ENCODE measurements around the gene KLHL6. TPM values are rescaled to one million over a fixed set of nuclear protein-coding genes. Genes with fewer than 3 reads are reported as not detected.

KLHL6 gene
- total and polyA plus RNA-seq, 10 of the 15 experiments (the other 5 are each of a cell fraction or from before 2014, with no cell fraction given) = 4.0 to 91.8 (median 24.4) TPM

GRCh38 chr3:183502237-183503181, 53.0 kb downstream of the KLHL6 start:
- H3K4me2 ChIP-seq (ENCODE audit: control insufficient read depth, insufficient read depth) = no peak overlapping the region
- in situ Hi-C loops (cut with MboI) = no loop called here
- no peaks in the 10 kb centered on the region for H3K4me1 ChIP-seq (ENCODE audit: control insufficient read depth, insufficient read depth, low read length)
- H4K20me1 ChIP-seq (ENCODE audit: control insufficient read depth, insufficient read depth) = no peaks in the 10 kb centered on the region
- H3K9ac ChIP-seq (ENCODE audit: control insufficient read depth, insufficient read depth, low read length) = no peak overlapping the region
- H3K9me3 ChIP-seq (replicated peaks; ENCODE audit: control insufficient read depth, insufficient read depth, low read length) = no peaks in the 10 kb centered on the region
- RAD21 ChIA-PET (ENCODE audit: unreplicated experiment) = interaction anchor here (0.8 to 0.9 kb wide), 2 partner anchors 23 to 58 kb away, joined by 3 read pairs; no protein-coding TSS in a partner anchor
- H3K27me3 ChIP-seq (replicated peaks in 1 of 2; ENCODE audit: control insufficient read depth in 2 of 2, insufficient read depth in 2 of 2, low read length in 1 of 2) = no peaks in the 10 kb centered on the region
- H3K27ac ChIP-seq (ENCODE audit: control insufficient read depth, insufficient read depth) = no peak overlapping the region
- H3K79me2 ChIP-seq (ENCODE audit: control insufficient read depth, insufficient read depth, low read length) = no peaks in the 10 kb centered on the region
- intact Hi-C loops (cut with micrococcal nuclease; ENCODE audit: unreplicated experiment) = no loop called here
- H2AFZ ChIP-seq (ENCODE audit: control insufficient read depth, low read depth, low read length) = no peak overlapping the region
- BruUV-seq (replicated peaks) = no TSS peak
- H3K4me3 ChIP-seq = no peak overlapping the region
- FAIRE-seq (no peak), DNase-seq (ENCODE audit: low read depth, low spot score) (no peak), ATAC-seq (no peak)
- peaks cover 0 to 11% of the 10 kb centered on the region in 2 experiments; a peak in 2 of 4 replicates for H3K36me3 ChIP-seq (ENCODE audit: control insufficient read depth in 2 of 2, insufficient read depth in 2 of 2, low read length in 1 of 2)
- SMC1A ChIA-PET (ENCODE audit: uncharacterized antibody, unreplicated experiment) = interaction anchor here (0.7 to 1.5 kb wide), 7 partner anchors 13 to 382 kb away, joined by 3 to 5 read pairs (median 3); partner anchors contain the start of gene PARL
- no peak for TF ChIP-seq NFYB (IDR thresholded peaks at IDR 0.05; ENCODE audit: insufficient read depth, low read depth, low read length)
- 0 out of 2 replicates have a peak, but pooled peaks have one; percentile 14 for TF ChIP-seq RAD21 (IDR thresholded peaks at IDR 0.05; ENCODE audit: insufficient read depth, low read depth, low read length)
- TF ChIP-seq NFIC (IDR thresholded peaks at IDR 0.05; ENCODE audit: low read depth, low read length) = no peak
- 45% methylated on average over 7 of the region's 7 CpGs for WGBS (ENCODE audit: insufficient coverage, insufficient replicate concordance, low lambda C conversion rate, missing lambda C conversion rate)
- CTCF ChIA-PET = interaction anchor here (0.9 to 1.2 kb wide), 2 partner anchors 13 to 23 kb away, joined by 3 to 4 read pairs; no protein-coding TSS in a partner anchor
- POLR2A ChIA-PET = interaction anchor here (0.6 to 1.4 kb wide), 2 partner anchors 12 to 159 kb away, joined by 3 to 8 read pairs; no protein-coding TSS in a partner anchor
